ENCODE data around the gene KRTAP12-3.

GRCh38 chr21:44644878-44645277 lies 12.9 kb upstream of the KRTAP12-3 start:
- TF ChIP-seq CTCF (IDR thresholded peaks at IDR 0.05), result no peak
- TF ChIP-seq POLR2A (IDR thresholded peaks at IDR 0.05), result no peak
- no peak for TF ChIP-seq EP300 (IDR thresholded peaks at IDR 0.05)

All from upper lobe of left lung (tissue), 4 donors.